ENCODE measurements around the gene FZR1. TPM values are rescaled to one million over a fixed set of nuclear protein-coding genes. Genes with fewer than 3 reads are reported as not detected.
A peak's percentile ranks its signal among the peaks of the same experiment; 100 is the strongest.

Gene FZR1
- total RNA-seq, 1 donor: 36.6 TPM

- Histone ChIP-seq H3K4me1 (ENCODE audit: insufficient read depth, low read length) (peaks cover 10% of the 10 kb centered on the region), H4K20me1 (ENCODE audit: insufficient read depth, low read length) (peaks cover 7% of the 10 kb centered on the region), H3K4me3 (ENCODE audit: insufficient read depth, low read length) (peak overlapping the region; percentile 94), H2AFZ (ENCODE audit: low read length) (peak overlapping the region; percentile 92), H3K79me2 (ENCODE audit: insufficient read depth, low read length) (peaks cover 36% of the 10 kb centered on the region), H3K4me2 (ENCODE audit: insufficient read depth, low read length) (peak overlapping the region; percentile 88), H3K36me3 (ENCODE audit: insufficient read depth, low read length) (peaks cover 22% of the 10 kb centered on the region), H3K27ac (ENCODE audit: low read depth, low read length) (peak overlapping the region; percentile 93), H3K27me3 (ENCODE audit: insufficient read depth, low read length) (no peaks in the 10 kb centered on the region), H3K9me3 (ENCODE audit: low read depth, low read length) (no peaks in the 10 kb centered on the region)
- DNase-seq (ENCODE audit: insufficient read length, low spot score, missing footprints): peak; percentile 86
- TF ChIP-seq, protein P1, sequence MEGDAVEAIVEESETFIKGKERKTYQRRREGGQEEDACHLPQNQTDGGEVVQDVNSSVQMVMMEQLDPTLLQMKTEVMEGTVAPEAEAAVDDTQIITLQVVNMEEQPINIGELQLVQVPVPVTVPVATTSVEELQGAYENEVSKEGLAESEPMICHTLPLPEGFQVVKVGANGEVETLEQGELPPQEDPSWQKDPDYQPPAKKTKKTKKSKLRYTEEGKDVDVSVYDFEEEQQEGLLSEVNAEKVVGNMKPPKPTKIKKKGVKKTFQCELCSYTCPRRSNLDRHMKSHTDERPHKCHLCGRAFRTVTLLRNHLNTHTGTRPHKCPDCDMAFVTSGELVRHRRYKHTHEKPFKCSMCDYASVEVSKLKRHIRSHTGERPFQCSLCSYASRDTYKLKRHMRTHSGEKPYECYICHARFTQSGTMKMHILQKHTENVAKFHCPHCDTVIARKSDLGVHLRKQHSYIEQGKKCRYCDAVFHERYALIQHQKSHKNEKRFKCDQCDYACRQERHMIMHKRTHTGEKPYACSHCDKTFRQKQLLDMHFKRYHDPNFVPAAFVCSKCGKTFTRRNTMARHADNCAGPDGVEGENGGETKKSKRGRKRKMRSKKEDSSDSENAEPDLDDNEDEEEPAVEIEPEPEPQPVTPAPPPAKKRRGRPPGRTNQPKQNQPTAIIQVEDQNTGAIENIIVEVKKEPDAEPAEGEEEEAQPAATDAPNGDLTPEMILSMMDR (IDR thresholded peaks at IDR 0.05; ENCODE audit: extremely low read depth, low read depth, low read length): no peak
These were observed 6.2 kb upstream of the FZR1 start for GRCh38 chr19:3499738-3500428.

- Histone ChIP-seq H3K36me3 (ENCODE audit: insufficient read depth, low read length) (peaks cover 15% of the 10 kb centered on the region), H3K4me1 (ENCODE audit: insufficient read depth, low read length) (peaks cover 13% of the 10 kb centered on the region), H3K4me2 (ENCODE audit: insufficient read depth, low read length) (peak within 1 kb of the TSS; percentile 88), H3K27me3 (ENCODE audit: insufficient read depth, low read length) (no peaks in the 10 kb centered on the region), H4K20me1 (ENCODE audit: insufficient read depth, low read length) (peaks cover 7% of the 10 kb centered on the region), H3K9me3 (ENCODE audit: low read depth, low read length) (no peaks in the 10 kb centered on the region), H3K27ac (ENCODE audit: low read depth, low read length) (peak within 1 kb of the TSS; percentile 93), H2AFZ (ENCODE audit: low read length) (peak within 1 kb of the TSS; percentile 92), H3K4me3 (ENCODE audit: insufficient read depth, low read length) (peak within 1 kb of the TSS; percentile 94), H3K79me2 (ENCODE audit: insufficient read depth, low read length) (peaks cover 36% of the 10 kb centered on the region)
- DNase-seq (ENCODE audit: insufficient read length, low spot score, missing footprints): peak; percentile 99
- TF ChIP-seq, protein P1 (IDR thresholded peaks at IDR 0.05; ENCODE audit: extremely low read depth, low read depth, low read length): no peak
These were observed 5.5 kb upstream of the FZR1 start, which contains the start of gene DOHH for GRCh38 chr19:3500429-3501101. Gene DOHH (minus strand): TSS chr19:3500674. CDS start chr19:3496814, 3,860 bp downstream.

GRCh38 chr19:3501780-3502179 is 4.3 kb upstream of the FZR1 start:
- no peak for DNase-seq (ENCODE audit: insufficient read length, low spot score, missing footprints)
- Histone ChIP-seq H4K20me1 (ENCODE audit: insufficient read depth, low read length) (peaks cover 4% of the 10 kb centered on the region), H2AFZ (ENCODE audit: low read length) (no peak overlapping the region), H3K36me3 (ENCODE audit: insufficient read depth, low read length) (peaks cover 5% of the 10 kb centered on the region), H3K9me3 (ENCODE audit: low read depth, low read length) (no peaks in the 10 kb centered on the region), H3K27me3 (ENCODE audit: insufficient read depth, low read length) (no peaks in the 10 kb centered on the region), H3K4me3 (ENCODE audit: insufficient read depth, low read length) (no peak overlapping the region), H3K27ac (ENCODE audit: low read depth, low read length) (no peak overlapping the region), H3K79me2 (ENCODE audit: insufficient read depth, low read length) (peaks cover 42% of the 10 kb centered on the region), H3K4me1 (ENCODE audit: insufficient read depth, low read length) (peaks cover 15% of the 10 kb centered on the region), H3K4me2 (ENCODE audit: insufficient read depth, low read length) (no peak overlapping the region)
- TF ChIP-seq, protein P1 (IDR thresholded peaks at IDR 0.05; ENCODE audit: extremely low read depth, low read depth, low read length): no peak

DNA sequence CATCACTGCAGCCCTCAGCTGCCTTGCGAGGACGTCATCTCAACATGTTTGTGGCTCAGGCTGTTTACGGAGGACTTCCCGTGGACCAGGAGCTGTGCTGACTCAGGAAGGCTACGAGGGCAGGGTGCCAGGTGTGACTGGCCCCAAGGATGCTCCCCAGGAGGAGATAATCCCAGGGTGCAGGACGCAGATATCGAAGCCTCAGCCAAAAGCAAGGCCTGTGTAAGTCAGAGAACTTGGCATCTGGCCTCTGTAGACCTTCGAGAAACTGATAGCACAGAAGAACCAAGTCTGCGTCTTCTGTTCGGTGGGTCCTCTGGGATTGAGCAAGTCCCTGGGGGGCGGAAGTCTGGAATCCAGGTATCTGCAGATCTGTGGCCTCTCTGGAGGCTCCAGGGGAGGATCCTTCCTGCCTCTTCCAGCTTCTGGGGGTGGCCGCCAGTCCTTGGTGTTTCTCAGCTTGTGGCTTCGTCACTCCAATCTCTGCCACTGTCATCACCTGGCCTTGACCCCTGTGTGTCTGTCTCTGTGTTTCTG is 3.0 kb upstream of the FZR1 start:
- H3K36me3 ChIP-seq (ENCODE audit: insufficient read depth, low read length): no peaks in the 10 kb centered on the region
- no peak overlapping the region for H3K4me3 ChIP-seq (ENCODE audit: insufficient read depth, low read length)
- TF ChIP-seq, protein P1 (IDR thresholded peaks at IDR 0.05; ENCODE audit: extremely low read depth, low read depth, low read length): no peak
- H3K9me3 ChIP-seq (ENCODE audit: low read depth, low read length): no peaks in the 10 kb centered on the region
- no peak for DNase-seq (ENCODE audit: insufficient read length, low spot score, missing footprints)
- no peaks in the 10 kb centered on the region for H3K27me3 ChIP-seq (ENCODE audit: insufficient read depth, low read length)
- no peak overlapping the region for H3K27ac ChIP-seq (ENCODE audit: low read depth, low read length)
- peaks cover 3% of the 10 kb centered on the region for H4K20me1 ChIP-seq (ENCODE audit: insufficient read depth, low read length)
- peaks cover 42% of the 10 kb centered on the region for H3K79me2 ChIP-seq (ENCODE audit: insufficient read depth, low read length)
- H3K4me1 ChIP-seq (ENCODE audit: insufficient read depth, low read length): peaks cover 15% of the 10 kb centered on the region
- H2AFZ ChIP-seq (ENCODE audit: low read length): peak overlapping the region; percentile 35
- no peak overlapping the region for H3K4me2 ChIP-seq (ENCODE audit: insufficient read depth, low read length)
